HG02943 (cell line): Measurements from ENCODE around the gene PARL.
"Not testable (repeated sequence)": the region's sequence is repeated elsewhere in the genome, so short reads cannot be mapped to it uniquely, and the experiment has no call there.

Experiments used
- ATAC-seq: cut with Tn5 transposase; IDR thresholded peaks from one replicate; pipeline ENCODE4 v1.9.1; 2021; ENCODE audit warnings: mild to moderate bottlenecking, low read depth, moderate library complexity; ENCODE audit not compliant: unreplicated experiment

Gene PARL

GRCh38 chr3:183906234-183906921 lies 21.7 kb upstream of the PARL start:
- ATAC-seq, result no peak

GRCh38 chr3:183904833-183905780 lies 20.4 kb upstream of the PARL start:
- no peak for ATAC-seq

GRCh38 chr3:183898028-183898431 lies 13.3 kb upstream of the PARL start:
- ATAC-seq, result no peak

GRCh38 chr3:183897606-183898005 lies 12.9 kb upstream of the PARL start:
- no peak for ATAC-seq

GRCh38 chr3:183896610-183897009 lies 11.9 kb upstream of the PARL start:
- ATAC-seq, result no peak

GRCh38 chr3:183896184-183896583 lies 11.5 kb upstream of the PARL start:
- ATAC-seq, result no peak

GRCh38 chr3:183895774-183896173 lies 11.1 kb upstream of the PARL start:
- no peak for ATAC-seq

GRCh38 chr3:183895296-183895695 lies 10.6 kb upstream of the PARL start:
- ATAC-seq, result no peak

- no peak for ATAC-seq
Measured at GRCh38 chr3:183892610-183893214, 8.0 kb upstream of the PARL start.

- no peak for ATAC-seq
Measured at GRCh38 chr3:183885766-183886165, 1.1 kb upstream of the PARL start.

- ATAC-seq, result no peak
Measured at GRCh38 chr3:183884097-183884426, 618 bp downstream of the PARL start.

- no peak for ATAC-seq
Measured at GRCh38 chr3:183883291-183884096, 1.2 kb downstream of the PARL start.

- ATAC-seq, result no peak
Measured at GRCh38 chr3:183880121-183880520, 4.6 kb downstream of the PARL start.

GRCh38 chr3:183879243-183879642 lies 5.4 kb downstream of the PARL start:
- ATAC-seq, result no peak

- no peak for ATAC-seq
Measured at GRCh38 chr3:183878071-183878470, 6.6 kb downstream of the PARL start.

- ATAC-seq, result not testable (repeated sequence)
Measured at GRCh38 chr3:183877227-183877626, 7.5 kb downstream of the PARL start.

- no peak for ATAC-seq
Measured at GRCh38 chr3:183875411-183875810, 9.3 kb downstream of the PARL start.

- ATAC-seq, result no peak
Measured at GRCh38 chr3:183873914-183874313, 10.8 kb downstream of the PARL start.

GRCh38 chr3:183871541-183871940 lies 13.1 kb downstream of the PARL start:
- ATAC-seq, result no peak

GRCh38 chr3:183870563-183870962 lies 14.1 kb downstream of the PARL start:
- ATAC-seq, result no peak

GRCh38 chr3:183868796-183869195 lies 15.9 kb downstream of the PARL start:
- no peak for ATAC-seq
